K562 (cell line): ENCODE results near the gene TMPRSS9. TPM values are rescaled to one million over a fixed set of nuclear protein-coding genes. Genes with fewer than 3 reads are reported as not detected.

ENCODE experiments used
- EZH2 ChIP-seq: IDR thresholded peaks from 2 replicates; pipeline ENCODE4 v1.6.1; 2012; ENCODE audit warnings: low read depth, mild to moderate bottlenecking, inconsistent platforms, low read length, borderline replicate concordance
- KLF10 ChIP-seq: fragments of 250-450 bp; sonication (Bioruptor Pico); IDR thresholded peaks from 2 replicates; pipeline ENCODE4 v1.6.1; 2021; ENCODE audit warnings: matching md5 sums
- NFYB ChIP-seq: IDR thresholded peaks from 2 replicates; pipeline ENCODE4 v1.6.1; 2011; ENCODE audit warnings: mild to moderate bottlenecking, moderate library complexity; ENCODE audit not compliant: insufficient read length; ENCODE audit errors: extremely low read depth
- RCOR1 ChIP-seq, 2 experiments: IDR thresholded peaks; 2 replicates each; pipeline ENCODE4 v1.6.1; 2012; ENCODE audit warnings: low read depth in 2 of 2, low read length in 2 of 2, borderline replicate concordance in 1 of 2, improper control_type of control experiment in 1 of 2
- RFX1 ChIP-seq: fragments of 450-650 bp; IDR thresholded peaks from 2 replicates; pipeline ENCODE4 v1.6.1; 2016; ENCODE audit warnings: mild to moderate bottlenecking, moderate library complexity
- SP2 ChIP-seq: IDR thresholded peaks from 2 replicates; pipeline ENCODE4 v1.6.1; 2011; ENCODE audit warnings: mild to moderate bottlenecking, low read depth, low read length, moderate library complexity; ENCODE audit not compliant: poor library complexity, severe bottlenecking; ENCODE audit errors: extremely low read depth
- SREBF1 ChIP-seq: fragments of 150-350 bp; IDR thresholded peaks from 2 replicates; pipeline ENCODE4 v1.6.1; 2014; ENCODE audit warnings: antibody characterized with exemption, low read depth, low read length, borderline replicate concordance
- SRSF3 ChIP-seq: fragments of 200-400 bp; formaldehyde crosslinking; IDR thresholded peaks from 2 replicates; pipeline ENCODE4 v1.6.1; 2016; ENCODE audit warnings: mild to moderate bottlenecking, low read length, moderate library complexity; ENCODE audit not compliant: insufficient read depth
- TAF9B ChIP-seq: fragments of 450-650 bp; IDR thresholded peaks from 2 replicates; pipeline ENCODE4 v1.6.1; 2018; ENCODE audit warnings: mild to moderate bottlenecking; ENCODE audit not compliant: partially characterized antibody
- ZNF232 ChIP-seq: sonication (generic); formaldehyde crosslinking; IDR thresholded peaks from 2 replicates; pipeline ENCODE4 v1.8.0; 2022; ENCODE audit warnings: mild to moderate bottlenecking, missing genetic modification reagents
- ZNF668 ChIP-seq: fragments of 250-450 bp; sonication (Bioruptor Pico); IDR thresholded peaks from 2 replicates; pipeline ENCODE4 v1.8.0; 2022; ENCODE audit warnings: mild to moderate bottlenecking, inconsistent platforms
- polyA plus RNA-seq, 8 experiments: library from polyadenylated mRNA; depleted of rRNA in 4 of 8; stranded (reverse) in 5 of 8; unstranded in 3 of 8; fragments of >200 nt; fragmentation: Nextera tagmentation in 2 of 8; fragmentation: Illumina TruSeq in 1 of 8; extraction: Ambion mirVana in 2 of 8; extraction: Trizol in 1 of 8; gene quantifications; 2 replicates each; pipeline versions ENCODE4 v1.2.1 to v1.2.3, GENCODE V29; 2011 to 2014; ENCODE audit warnings: inconsistent platforms in 1 of 8, missing spikeins in 1 of 8
- total RNA-seq, 7 experiments: library from RNA; depleted of rRNA in 6 of 7; stranded (reverse); fragments of >200 nt in 6 of 7; fragmentation: Illumina TruSeq in 2 of 7; extraction: Trizol in 2 of 7; gene quantifications; 2 replicates each; pipeline versions ENCODE4 v1.2.1 to v1.2.3, GENCODE V29; 2011 to 2021; ENCODE audit warnings: low replicate concordance in 1 of 7
- TF ChIP-seq, protein P1 (sequence below): sonication (generic); formaldehyde crosslinking; IDR thresholded peaks from 2 replicates; pipeline ENCODE4 v1.8.0; 2023; ENCODE audit warnings: mild to moderate bottlenecking, missing genetic modification reagents
- TF ChIP-seq, protein P2 (sequence below): fragments of 450-650 bp; IDR thresholded peaks from 2 replicates; pipeline ENCODE4 v1.6.1; 2016; ENCODE audit warnings: low read depth

TMPRSS9 gene
- total and polyA plus RNA-seq, 9 of the 15 experiments (the other 6 are each of a cell fraction or from before 2014, with no cell fraction given), result 0.01 to 0.03 TPM; not detected in 7

DNA sequence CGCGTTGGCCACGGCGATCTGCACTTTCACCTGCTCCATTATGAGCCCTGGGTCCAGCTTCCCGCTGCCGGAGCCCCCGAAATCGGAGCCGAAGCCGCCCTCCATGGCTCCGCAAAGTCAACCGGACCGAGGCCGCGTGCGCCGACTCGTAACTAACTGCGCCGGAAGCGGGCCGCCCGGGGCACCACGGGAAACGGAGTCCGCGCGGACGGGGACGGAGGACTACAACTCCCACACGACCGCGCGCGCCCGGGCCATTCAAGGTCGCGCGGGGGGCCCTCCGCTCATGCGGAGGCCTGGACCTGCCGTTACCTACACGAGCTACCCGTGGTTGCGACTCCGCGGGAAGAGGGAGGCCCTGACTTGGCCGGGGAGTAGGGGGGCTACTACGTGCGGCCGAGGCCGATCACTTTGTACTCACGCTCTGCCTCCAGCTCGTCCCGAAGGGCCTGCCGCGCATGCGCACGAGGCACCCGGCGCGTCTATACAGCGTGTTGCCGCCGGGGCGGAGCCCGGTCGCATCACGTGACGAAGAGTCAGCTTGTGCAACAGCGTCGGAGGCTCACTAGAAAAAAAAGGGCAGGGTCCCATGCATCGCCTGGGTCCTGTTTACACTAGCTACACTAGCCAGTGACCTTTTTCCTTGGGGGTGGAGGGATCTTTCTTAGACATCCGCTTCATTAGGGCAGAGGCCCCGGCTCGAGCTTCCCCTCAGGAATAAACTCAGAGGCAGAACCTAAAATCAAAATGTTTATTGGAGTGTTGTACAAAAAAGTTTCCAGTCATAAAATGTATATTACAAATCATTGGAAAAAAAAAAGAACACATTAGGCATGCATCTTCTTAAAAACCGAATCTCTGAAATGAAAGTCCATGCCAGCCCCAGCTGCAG lies 67.6 kb downstream of the TMPRSS9 start, which contains the start of gene TIMM13 (continued):
- TF ChIP-seq, protein P1, sequence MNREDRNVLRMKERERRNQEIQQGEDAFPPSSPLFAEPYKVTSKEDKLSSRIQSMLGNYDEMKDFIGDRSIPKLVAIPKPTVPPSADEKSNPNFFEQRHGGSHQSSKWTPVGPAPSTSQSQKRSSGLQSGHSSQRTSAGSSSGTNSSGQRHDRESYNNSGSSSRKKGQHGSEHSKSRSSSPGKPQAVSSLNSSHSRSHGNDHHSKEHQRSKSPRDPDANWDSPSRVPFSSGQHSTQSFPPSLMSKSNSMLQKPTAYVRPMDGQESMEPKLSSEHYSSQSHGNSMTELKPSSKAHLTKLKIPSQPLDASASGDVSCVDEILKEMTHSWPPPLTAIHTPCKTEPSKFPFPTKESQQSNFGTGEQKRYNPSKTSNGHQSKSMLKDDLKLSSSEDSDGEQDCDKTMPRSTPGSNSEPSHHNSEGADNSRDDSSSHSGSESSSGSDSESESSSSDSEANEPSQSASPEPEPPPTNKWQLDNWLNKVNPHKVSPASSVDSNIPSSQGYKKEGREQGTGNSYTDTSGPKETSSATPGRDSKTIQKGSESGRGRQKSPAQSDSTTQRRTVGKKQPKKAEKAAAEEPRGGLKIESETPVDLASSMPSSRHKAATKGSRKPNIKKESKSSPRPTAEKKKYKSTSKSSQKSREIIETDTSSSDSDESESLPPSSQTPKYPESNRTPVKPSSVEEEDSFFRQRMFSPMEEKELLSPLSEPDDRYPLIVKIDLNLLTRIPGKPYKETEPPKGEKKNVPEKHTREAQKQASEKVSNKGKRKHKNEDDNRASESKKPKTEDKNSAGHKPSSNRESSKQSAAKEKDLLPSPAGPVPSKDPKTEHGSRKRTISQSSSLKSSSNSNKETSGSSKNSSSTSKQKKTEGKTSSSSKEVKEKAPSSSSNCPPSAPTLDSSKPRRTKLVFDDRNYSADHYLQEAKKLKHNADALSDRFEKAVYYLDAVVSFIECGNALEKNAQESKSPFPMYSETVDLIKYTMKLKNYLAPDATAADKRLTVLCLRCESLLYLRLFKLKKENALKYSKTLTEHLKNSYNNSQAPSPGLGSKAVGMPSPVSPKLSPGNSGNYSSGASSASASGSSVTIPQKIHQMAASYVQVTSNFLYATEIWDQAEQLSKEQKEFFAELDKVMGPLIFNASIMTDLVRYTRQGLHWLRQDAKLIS, result no peak; the same call in 1 of the 2 replicates
- TF ChIP-seq RCOR1 (IDR thresholded peaks at IDR 0.05; ENCODE audit: borderline replicate concordance in 1 of 2, low read depth in 2 of 2, low read length in 2 of 2) (peak; percentile 5 to 24; a peak in 1 of 4 replicates), TAF9B (no peak), RFX1 (no peak), SREBF1 (no peak), ZNF232 (CRISPR knock-in tag) (no peak), SP2 (no peak), SRSF3 (no peak), ZNF668 (CRISPR knock-in tag) (no peak), EZH2 (no peak), KLF10 (CRISPR knock-in tag) (no peak), NFYB (no peak)
- TF ChIP-seq, protein P2, sequence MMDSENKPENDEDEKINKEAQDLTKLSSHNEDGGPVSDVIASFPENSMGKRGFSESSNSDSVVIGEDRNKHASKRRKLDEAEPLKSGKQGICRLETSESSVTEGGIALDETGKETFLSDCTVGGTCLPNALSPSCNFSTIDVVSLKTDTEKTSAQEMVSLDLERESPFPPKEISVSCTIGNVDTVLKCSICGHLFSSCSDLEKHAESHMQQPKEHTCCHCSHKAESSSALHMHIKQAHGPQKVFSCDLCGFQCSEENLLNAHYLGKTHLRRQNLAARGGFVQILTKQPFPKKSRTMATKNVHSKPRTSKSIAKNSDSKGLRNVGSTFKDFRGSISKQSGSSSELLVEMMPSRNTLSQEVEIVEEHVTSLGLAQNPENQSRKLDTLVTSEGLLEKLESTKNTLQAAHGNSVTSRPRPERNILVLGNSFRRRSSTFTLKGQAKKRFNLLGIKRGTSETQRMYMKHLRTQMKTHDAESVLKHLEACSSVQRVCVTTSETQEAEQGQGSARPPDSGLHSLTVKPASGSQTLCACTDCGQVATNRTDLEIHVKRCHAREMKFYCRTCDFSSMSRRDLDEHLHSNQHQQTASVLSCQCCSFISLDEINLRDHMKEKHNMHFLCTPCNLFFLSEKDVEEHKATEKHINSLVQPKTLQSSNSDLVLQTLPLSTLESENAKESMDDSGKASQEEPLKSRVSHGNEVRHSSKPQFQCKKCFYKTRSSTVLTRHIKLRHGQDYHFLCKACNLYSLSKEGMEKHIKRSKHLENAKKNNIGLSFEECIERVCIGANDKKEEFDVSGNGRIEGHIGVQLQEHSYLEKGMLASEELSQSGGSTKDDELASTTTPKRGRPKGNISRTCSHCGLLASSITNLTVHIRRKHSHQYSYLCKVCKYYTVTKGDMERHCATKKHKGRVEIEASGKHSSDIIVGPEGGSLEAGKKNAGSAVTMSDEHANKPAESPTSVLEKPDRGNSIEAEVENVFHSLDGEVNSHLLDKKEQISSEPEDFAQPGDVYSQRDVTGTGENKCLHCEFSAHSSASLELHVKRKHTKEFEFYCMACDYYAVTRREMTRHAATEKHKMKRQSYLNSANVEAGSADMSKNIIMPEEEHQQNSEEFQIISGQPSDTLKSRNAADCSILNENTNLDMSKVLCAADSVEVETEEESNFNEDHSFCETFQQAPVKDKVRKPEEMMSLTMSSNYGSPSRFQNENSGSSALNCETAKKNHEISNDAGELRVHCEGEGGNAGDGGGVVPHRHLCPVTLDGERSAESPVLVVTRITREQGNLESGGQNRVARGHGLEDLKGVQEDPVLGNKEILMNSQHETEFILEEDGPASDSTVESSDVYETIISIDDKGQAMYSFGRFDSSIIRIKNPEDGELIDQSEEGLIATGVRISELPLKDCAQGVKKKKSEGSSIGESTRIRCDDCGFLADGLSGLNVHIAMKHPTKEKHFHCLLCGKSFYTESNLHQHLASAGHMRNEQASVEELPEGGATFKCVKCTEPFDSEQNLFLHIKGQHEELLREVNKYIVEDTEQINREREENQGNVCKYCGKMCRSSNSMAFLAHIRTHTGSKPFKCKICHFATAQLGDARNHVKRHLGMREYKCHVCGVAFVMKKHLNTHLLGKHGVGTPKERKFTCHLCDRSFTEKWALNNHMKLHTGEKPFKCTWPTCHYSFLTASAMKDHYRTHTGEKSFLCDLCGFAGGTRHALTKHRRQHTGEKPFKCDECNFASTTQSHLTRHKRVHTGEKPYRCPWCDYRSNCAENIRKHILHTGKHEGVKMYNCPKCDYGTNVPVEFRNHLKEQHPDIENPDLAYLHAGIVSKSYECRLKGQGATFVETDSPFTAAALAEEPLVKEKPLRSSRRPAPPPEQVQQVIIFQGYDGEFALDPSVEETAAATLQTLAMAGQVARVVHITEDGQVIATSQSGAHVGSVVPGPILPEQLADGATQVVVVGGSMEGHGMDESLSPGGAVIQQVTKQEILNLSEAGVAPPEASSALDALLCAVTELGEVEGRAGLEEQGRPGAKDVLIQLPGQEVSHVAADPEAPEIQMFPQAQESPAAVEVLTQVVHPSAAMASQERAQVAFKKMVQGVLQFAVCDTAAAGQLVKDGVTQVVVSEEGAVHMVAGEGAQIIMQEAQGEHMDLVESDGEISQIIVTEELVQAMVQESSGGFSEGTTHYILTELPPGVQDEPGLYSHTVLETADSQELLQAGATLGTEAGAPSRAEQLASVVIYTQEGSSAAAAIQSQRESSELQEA, result no peak
